HG03378 (cell line): ENCODE data around the gene SLMAP.

Experiments
- ATAC-seq: cut with Tn5 transposase; IDR thresholded peaks from one replicate; pipeline ENCODE4 v1.9.1; 2021; ENCODE audit warnings: mild to moderate bottlenecking, moderate library complexity; ENCODE audit not compliant: unreplicated experiment

The SLMAP gene

DNA sequence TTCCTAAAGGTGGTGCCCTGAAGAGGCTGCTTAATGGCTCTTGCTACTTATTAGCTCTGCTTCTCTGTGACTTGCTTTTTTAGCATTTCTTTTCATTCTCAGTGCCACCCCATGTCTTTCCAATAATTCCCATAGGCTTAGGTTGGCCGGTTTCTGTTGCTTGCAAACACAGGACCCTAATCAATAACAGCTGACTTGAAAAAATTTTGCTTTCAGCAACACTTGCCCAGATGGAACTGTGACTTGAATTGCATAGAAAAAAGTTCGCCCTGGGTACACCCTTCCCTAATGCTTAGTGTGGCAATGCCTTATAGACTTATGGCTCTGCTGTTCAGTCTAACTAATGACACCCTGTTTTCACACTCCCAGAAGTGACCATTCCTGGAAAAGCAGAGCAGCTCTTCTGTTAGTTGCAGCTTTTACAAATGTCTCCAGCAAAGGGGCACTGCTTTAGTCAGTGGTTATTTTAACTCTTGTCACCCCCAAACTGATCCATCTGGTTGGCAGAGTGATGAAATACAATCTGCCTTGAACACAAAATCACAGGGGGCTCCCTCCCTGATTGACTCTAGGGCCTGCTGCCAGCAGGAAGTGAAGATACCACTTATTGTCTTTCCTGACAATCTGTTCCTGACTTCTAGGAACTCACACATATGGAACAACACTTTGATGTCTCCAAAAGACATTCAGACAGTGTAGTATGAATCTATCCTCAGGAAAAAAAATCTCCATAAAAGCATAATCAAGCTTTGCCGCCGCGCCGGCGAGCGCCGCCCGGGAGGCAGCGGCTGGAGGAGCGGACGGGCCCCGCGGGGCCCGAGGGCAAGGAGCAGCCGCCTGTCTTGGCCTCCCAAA is 9.7 kb upstream of the SLMAP start:
- no peak for ATAC-seq

DNA sequence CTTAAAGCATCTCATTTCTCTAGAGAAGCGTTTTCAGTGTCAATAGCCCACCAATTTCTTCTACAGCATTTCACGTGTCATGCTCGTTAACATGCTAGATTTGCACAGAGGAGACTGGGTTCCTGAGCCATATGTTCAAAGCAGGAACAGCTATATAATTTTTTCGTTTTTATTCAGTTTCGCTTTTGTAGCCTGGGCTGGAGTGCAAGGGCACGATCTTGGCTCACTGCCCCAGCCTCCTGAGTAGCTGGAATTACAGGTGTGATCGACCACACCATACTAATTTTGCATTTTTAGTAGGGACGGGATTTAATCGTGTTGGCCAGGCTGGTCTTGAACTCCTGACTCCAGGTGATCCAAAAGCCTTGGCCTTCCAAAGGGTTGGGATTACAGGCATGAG is 6.6 kb upstream of the SLMAP start:
- no peak for ATAC-seq

GRCh38 chr3:57752307-57752706 is 3.8 kb upstream of the SLMAP start:
- ATAC-seq: no peak

DNA sequence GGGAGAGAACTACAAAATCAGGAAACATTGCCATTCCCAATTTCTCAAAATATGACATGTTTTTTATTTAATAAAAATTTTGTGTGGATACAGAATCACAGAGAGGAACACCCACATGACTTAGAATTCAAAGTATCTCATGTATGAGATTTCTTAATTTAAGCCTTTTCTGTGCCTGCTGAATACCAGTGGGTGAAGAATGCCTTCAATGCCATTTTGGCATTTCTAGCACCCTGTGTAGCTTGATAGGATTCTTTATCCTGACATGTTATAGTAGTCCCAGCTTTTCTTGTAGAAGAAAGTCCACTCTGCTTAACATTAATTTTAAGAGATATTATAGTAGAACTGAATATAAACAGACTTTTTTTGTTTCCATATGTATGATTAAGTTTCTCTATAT is 3.1 kb upstream of the SLMAP start:
- no peak for ATAC-seq

DNA sequence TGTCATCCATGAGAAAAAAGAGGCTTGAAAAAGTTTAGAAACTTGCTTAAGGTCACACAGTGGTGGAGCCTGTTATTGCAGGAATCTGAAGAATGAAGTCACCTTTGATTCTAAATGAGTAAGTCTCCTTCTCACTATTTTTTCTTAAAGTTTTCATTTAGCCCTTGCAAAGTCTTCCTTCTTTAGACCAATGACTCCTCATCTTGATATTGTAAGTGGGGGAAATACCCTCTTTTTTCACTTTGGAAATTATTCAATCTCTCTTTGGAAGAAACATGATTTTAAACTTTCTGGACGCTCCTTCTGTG is 787 bp upstream of the SLMAP start:
- ATAC-seq: no peak

- peak; percentile 11 for ATAC-seq
Observed at GRCh38 chr3:57756528-57757401, 656 bp downstream of the SLMAP start.

GRCh38 chr3:57757642-57758297 is 1.7 kb downstream of the SLMAP start:
- no peak for ATAC-seq

GRCh38 chr3:57758686-57759085 is 2.6 kb downstream of the SLMAP start:
- ATAC-seq: no peak

DNA sequence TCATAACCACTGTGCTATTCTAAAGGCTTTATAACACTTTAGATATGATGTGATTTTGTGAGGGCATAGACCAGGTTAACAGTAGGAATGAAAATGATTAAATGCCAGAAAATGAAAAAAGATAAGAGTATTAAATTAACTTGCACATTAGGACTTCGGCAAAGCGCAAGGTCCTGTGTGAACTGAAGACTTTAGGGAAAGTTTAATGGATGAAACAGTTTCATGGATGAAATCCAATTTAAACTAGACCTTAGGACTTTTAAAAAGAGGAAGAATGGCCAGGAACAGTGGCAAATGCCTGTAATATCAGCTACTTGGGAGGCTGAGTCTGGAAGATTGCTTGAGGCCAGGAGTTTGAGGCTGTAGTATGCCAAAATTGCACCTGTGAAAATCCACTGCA is 8.7 kb downstream of the SLMAP start:
- no peak for ATAC-seq

- ATAC-seq: no peak
Observed at GRCh38 chr3:57768595-57768994, 12.5 kb downstream of the SLMAP start.

DNA sequence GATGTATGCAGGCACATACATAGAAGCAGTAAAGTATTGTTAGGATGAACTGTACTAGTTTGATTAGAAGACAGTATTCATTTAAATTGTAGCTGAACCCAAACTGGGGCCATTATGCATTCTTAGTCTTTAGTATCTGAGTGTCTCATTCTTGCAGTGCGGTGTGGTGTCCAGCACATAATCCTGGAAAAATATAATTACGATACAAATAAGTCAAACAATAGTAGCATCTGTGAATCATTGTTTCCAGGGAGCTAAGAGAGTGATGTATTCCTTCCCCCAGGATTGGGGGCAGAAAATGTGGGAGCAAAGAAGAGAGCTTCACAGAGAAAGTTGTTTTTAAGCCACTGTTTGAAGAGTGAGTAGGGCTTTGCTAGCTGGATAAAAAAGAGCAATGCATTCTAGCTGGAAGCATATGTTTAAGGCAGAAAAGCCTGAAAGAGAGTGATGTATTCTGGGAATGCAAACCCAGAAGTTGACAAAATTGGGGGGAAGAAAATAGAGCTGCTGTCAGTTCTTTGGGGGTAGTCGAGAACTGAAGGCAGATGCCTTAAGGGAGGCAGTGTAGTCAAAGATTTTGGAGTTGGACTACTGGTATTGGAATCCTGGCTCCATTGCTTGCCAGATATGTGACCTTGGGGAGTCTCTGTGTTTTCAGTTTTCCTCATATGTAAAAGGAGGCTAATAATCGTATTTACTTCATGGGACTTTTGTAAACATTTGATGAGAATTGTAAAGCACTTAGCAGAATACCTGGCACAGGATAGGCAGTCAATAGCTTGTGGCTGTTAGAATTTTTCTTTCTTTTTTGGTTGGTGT is 14.1 kb downstream of the SLMAP start:
- ATAC-seq: no peak

GRCh38 chr3:57772251-57772650 is 16.1 kb downstream of the SLMAP start:
- no peak for ATAC-seq

- no peak for ATAC-seq
Observed at GRCh38 chr3:57777774-57778173, 21.7 kb downstream of the SLMAP start.

- ATAC-seq: no peak
Observed at GRCh38 chr3:57778494-57778893, 22.4 kb downstream of the SLMAP start.

- ATAC-seq: no peak
Observed at GRCh38 chr3:57779666-57780065, 23.6 kb downstream of the SLMAP start.

DNA sequence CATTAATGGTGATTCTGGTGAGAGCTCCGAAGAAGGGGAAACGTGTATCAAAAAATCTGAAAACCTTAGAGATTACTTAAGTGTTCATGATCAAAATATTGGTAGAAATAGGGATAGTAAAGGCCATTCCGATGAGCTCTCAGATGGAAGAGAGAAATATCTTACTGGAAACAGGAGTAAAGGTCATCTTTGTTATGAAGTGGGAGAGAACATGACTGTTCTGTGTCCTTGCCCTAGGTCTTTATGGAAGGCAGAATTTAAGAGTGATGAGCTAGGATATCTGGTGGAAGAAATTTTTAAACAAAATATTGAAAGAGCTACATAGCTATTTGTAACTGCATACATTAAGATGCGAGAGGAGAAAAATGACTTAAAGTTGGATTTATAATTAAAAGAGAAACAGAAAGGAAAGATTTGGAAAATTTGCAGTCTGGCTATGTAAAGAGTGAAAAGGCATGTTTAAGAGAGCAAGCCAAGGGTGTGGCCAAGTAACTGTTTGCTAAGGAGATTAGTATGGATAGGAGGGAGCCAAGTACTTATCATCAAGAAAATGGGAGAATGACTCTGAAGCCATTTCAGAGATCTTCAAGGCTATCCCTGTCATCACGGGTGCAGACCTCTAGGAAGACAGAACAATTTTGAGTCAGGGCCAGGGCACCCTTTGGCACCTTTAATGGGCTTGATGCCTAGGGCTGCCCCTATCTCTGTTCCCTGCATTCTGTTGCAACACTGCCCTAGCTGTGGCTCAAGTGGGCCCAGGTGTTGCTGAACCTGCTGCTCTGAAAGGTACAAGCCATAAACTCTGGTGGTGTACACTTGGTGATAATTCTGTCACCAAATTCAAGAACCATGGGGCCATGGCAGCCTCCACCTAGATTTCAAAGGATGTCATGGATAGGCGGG is 27.3 kb downstream of the SLMAP start:
- ATAC-seq: no peak

GRCh38 chr3:57784089-57784735 is 28.1 kb downstream of the SLMAP start:
- ATAC-seq: no peak

DNA sequence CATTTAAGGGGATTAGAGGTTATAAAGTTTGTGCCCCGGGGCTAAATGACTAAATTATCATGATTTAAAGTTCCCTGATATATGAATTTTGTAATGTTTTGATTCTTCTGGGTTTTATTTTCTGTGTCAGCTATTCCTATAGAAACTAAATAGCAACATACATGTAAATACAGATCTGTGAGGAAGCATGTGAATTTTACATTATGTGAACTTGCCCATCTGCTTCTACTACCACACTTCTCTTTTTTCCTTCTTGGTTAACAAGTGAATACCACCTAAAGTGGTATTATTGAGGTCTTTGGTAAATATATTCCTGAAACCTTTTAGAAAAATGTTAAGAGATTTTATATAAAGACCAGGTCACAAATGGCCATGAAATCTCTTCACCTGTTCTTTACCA is 29.3 kb downstream of the SLMAP start:
- no peak for ATAC-seq

DNA sequence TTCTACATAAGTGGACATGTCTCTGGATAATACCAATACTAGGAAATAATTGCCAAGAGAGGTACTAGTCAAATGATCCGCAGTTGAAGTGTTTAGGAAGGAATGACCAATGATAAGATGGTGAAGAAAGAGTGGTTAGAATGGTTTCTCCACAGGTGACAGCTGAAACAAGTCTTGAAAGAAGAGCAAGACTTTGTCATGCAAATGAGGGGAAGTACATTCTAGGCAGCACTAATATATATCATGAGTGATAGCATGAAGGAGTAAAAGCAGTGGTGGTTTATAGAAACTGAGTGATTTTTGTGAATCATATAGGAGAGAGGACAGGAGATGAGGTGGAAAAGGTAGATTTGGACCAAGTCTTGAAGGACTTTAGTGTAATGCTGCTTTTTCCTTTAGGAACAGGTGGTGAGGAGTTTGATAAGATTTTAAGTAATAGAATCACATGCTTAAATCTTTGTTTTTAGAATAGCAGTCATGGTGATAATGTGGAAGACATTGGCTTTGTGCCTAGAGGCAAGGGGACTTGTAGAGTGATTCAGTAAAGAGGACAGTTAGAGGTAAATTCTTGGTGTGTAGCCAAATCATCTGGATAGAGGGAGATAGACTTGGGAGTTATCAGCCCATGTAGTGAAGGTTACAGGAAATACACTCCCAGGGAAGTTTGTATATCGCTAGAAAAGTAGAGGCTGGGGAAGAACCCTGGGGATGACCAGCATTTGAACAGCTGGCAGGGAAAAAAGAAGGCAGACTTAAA is 31.9 kb downstream of the SLMAP start:
- ATAC-seq: peak; percentile 97
